Fibroblast of mammary gland (primary cell): ENCODE data around the gene IGFLR1.

Source experiments
- DNase-seq: peaks from one replicate; pipeline ENCODE4 v3.0.0-alpha.2; 2010; ENCODE audit warnings: low read depth
- H3K4me3 ChIP-seq: 2 replicates; pipeline ENCODE4 v1.5.1; 2011; ENCODE audit warnings: low read depth, mild to moderate bottlenecking, low read length, moderate library complexity; ENCODE audit not compliant: control insufficient read depth
- CTCF ChIP-seq: conservative IDR thresholded peaks from 2 replicates; pipeline ENCODE4 v1.5.1; 2011; ENCODE audit warnings: low read depth, low read length, inconsistent platforms; ENCODE audit not compliant: control insufficient read depth, insufficient read depth

Gene IGFLR1

DNA sequence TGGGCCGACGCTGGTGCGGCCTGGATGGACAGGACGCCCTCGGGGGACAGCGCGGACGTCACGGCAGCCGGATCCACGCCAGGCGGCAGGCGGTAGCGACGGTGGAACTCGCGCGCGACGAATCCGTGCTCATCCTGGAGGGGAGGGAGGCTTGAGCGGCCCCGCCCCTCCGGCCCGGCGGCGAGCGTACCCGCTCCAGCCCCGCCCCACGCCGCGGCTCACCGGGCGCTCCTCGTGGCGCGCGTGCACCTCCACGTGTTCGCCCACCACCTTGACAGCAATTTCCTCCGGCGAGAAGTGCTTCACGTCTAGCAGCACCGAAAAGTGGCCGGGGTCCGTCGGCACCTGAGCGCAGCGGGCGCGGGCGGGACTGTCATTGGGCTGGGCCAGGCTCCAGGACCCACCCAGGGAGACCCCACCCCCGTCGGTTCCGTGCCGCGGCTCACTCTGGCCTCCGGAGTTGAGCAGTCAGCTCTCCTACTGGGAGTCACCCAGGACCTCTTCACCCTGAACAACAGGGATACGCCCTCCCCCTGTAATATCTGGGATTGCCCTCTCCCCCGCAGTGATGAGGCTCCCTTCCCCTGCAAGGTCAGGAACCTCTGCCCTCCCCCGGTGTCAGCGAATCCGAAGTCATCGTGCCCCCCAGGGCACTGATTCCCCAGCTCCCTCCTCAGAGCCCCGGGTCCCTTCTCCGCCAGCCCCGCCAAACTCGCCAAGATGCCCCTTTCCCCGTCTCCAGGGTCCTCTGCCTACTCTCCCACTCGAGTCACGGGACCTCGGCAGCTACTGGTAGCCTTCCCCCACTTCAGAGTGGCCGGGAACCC, 13.5 kb upstream of the IGFLR1 start:
- TF ChIP-seq CTCF = no peak
- peak overlapping the region; percentile 78 for H3K4me3 ChIP-seq
- peak; percentile 88 for DNase-seq

- TF ChIP-seq CTCF = no peak
- H3K4me3 ChIP-seq = peak overlapping the region; percentile 31
- DNase-seq = no peak
Observed at GRCh38 chr19:35755131-35755549, 12.9 kb upstream of the IGFLR1 start.

DNA sequence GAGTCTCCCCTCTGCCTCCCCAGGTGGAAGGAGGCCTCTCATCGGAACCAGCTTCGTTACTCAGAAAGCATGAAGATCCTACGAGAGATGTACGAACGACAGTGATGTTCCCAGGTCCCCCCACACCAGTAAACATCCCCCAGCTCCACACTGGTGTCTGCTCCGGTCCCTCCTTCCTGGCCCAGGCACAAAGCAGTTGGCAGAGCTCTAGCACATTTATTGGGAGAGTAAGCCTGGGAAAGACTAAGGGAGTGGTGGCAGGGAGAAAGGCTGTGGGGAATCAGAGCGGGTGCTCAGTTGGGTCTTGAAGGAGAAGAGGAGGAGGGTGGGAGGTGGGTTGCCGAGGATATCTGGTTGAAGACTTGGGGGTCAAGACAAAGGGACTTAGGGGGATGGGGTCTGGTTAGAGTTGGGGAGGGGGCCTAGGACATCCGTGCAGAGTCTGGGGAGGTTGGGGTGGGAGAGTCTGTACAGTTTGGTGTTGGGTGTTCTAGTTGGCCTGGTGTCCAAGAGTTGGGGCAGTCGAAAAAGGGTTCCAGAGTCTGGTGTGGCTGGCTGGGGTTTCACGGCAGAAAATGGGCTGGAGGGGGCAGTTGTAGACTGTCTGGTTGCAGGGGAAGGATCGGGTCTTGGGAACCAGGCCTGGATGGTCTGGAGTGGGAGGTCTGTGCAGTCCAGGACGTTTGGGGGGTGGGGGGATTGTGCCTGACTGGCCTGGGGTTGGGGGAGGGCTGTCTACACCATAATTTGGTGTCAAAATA, 12.3 kb upstream of the IGFLR1 start:
- peak overlapping the region; percentile 31 for H3K4me3 ChIP-seq
- peak; percentile 12 for DNase-seq
- no peak for TF ChIP-seq CTCF

DNA sequence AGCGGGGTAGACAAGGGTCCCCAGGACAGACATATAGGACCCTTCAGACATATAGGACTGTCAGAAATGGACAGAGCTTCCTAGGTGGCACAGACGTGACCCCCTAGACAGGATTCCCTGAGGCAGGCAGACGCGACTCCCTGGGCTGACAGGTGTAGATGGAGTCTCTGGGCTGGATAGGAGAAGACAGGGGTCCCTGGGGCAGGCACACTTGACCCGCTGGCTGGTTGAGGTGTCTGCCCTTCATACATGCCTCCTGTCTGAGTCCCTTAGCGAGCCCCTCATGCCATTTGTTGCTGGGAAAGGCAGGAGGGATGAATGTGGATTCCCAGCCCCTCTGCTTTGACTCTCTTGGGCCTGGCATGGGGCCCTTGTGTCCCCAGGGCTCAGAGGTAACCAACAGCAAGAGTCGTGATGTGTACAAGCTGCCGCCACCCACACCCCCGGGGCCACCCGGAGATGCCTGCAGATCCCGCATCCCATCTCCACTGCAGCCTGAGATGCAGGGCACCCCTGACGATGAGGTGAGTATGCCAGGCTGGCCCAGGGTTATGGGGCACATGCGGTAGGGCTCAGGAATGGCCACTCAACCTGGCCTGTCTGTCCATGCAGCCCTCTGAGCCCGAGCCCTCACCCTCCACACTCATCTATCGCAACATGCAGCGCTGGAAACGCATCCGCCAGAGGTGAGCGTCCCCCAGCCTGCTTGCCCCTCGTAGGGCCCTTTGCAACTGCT, 11.6 kb upstream of the IGFLR1 start:
- H3K4me3 ChIP-seq = no peak overlapping the region
- TF ChIP-seq CTCF = no peak
- no peak for DNase-seq

- TF ChIP-seq CTCF = no peak
- no peak overlapping the region for H3K4me3 ChIP-seq
- DNase-seq = no peak
Observed at GRCh38 chr19:35752746-35753350, 10.6 kb upstream of the IGFLR1 start.
